ENCODE measurements around the gene DVL3.

DNA sequence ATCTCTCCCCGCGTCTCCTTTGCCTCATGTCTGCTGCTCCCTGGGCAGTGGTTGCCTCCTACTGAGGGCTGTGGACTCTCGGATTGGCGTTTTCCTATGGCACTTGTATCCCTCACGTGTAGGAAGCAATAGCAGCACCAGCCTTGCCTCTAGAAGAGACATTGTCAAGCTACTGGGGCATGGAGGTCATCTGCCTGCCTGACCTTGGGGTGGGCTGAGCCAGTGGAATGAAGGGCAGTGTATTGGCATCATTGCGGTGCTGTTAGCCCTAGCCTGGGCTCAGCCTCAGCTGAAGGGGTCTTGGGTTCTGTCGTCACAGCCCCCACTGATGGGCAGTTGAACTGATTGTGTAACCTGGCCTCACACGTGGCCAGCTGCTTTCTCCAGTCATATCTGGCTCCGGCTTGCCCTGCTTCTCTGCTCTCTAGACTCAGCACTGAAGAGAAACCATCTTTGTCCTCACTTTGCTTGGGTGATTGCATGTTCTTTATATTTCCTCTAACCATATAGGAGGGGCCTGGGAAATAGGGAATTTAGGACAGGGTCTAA, 38.9 kb downstream of the DVL3 start:
- TF ChIP-seq CTCF (IDR thresholded peaks at IDR 0.05; ENCODE audit: poor library complexity, severe bottlenecking) (no peak), POLR2AphosphoS5 (IDR thresholded peaks at IDR 0.05) (no peak), RAD21 (conservative IDR thresholded peaks at IDR 0.05) (no peak)

All from neural cell (in vitro differentiated cells).